ENCODE measurements around the gene TMEM63A.

DNA sequence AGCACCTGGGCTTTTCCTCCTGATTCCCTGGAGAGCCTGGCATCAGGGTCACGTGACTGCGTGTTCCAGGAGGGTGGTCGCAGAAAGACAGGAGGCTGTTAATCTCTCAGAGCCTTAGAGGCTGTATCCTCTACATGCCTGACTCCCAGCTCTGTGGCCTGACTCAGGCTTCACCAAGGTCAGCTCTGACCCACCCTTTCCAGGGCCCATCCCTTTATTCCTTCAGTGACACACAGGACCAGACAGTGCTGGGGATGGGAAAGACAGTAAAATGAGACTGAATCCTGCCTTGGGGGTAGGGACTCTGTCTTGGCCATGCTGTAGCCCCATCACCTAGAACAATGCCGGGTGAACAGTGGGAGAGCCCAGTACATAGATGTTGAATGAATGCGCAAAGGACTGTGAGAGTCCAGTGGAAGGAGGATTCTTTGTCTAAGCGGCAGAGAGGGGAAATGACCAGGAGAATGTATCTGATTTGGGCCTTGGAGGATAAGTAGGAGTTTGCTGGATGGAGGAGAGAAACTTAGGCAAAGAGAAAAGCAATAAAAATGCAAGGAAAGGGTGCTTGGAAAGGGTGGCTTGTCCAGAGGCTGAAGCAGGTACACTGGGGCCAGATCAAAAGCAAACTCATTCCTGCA lies 39.3 kb downstream of the TMEM63A start:
- TF ChIP-seq POLR2AphosphoS5 (IDR thresholded peaks at IDR 0.05; ENCODE audit: low read length) (no peak), JUNB (IDR thresholded peaks at IDR 0.05) (no peak), TCF7 (IDR thresholded peaks at IDR 0.05; ENCODE audit: borderline replicate concordance) (no peak), CHD2 (IDR thresholded peaks at IDR 0.05; ENCODE audit: borderline replicate concordance, low read depth, low read length) (no peak)
- TF ChIP-seq, protein P1, sequence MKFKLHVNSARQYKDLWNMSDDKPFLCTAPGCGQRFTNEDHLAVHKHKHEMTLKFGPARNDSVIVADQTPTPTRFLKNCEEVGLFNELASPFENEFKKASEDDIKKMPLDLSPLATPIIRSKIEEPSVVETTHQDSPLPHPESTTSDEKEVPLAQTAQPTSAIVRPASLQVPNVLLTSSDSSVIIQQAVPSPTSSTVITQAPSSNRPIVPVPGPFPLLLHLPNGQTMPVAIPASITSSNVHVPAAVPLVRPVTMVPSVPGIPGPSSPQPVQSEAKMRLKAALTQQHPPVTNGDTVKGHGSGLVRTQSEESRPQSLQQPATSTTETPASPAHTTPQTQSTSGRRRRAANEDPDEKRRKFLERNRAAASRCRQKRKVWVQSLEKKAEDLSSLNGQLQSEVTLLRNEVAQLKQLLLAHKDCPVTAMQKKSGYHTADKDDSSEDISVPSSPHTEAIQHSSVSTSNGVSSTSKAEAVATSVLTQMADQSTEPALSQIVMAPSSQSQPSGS (IDR thresholded peaks at IDR 0.05; ENCODE audit: low read length), result no peak
- TF ChIP-seq, protein P2, sequence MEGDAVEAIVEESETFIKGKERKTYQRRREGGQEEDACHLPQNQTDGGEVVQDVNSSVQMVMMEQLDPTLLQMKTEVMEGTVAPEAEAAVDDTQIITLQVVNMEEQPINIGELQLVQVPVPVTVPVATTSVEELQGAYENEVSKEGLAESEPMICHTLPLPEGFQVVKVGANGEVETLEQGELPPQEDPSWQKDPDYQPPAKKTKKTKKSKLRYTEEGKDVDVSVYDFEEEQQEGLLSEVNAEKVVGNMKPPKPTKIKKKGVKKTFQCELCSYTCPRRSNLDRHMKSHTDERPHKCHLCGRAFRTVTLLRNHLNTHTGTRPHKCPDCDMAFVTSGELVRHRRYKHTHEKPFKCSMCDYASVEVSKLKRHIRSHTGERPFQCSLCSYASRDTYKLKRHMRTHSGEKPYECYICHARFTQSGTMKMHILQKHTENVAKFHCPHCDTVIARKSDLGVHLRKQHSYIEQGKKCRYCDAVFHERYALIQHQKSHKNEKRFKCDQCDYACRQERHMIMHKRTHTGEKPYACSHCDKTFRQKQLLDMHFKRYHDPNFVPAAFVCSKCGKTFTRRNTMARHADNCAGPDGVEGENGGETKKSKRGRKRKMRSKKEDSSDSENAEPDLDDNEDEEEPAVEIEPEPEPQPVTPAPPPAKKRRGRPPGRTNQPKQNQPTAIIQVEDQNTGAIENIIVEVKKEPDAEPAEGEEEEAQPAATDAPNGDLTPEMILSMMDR (IDR thresholded peaks at IDR 0.05 in 2 of 3, conservative IDR thresholded peaks at IDR 0.05 in 1 of 3; ENCODE audit: control insufficient read depth in 2 of 3, extremely low read depth in 1 of 3, insufficient read depth in 1 of 3, low read depth in 3 of 3, low read length in 3 of 3), result no peak
